GM12801 (cell line): ENCODE results near the gene PEDS1.

Experiments used
- CTCF ChIP-seq: IDR thresholded peaks from one replicate; pipeline ENCODE4 v1.5.1; 2011; ENCODE audit warnings: control low read depth; ENCODE audit not compliant: insufficient read length; ENCODE audit errors: extremely low read depth

PEDS1 gene

GRCh38 chr20:50192364-50193198 is 39.1 kb upstream of the PEDS1 start:
- TF ChIP-seq CTCF: no peak

- no peak for TF ChIP-seq CTCF
Measured at GRCh38 chr20:50191544-50192363, 38.2 kb upstream of the PEDS1 start.

- no peak for TF ChIP-seq CTCF
Measured at GRCh38 chr20:50191065-50191543, 37.6 kb upstream of the PEDS1 start.

- no peak for TF ChIP-seq CTCF
Measured at GRCh38 chr20:50190251-50191064, 36.9 kb upstream of the PEDS1 start, which contains the start of gene CEBPB. TSS of gene CEBPB (plus strand) at chr20:50190830. CDS start at chr20:50191034, 204 bp downstream.

- no peak for TF ChIP-seq CTCF
Measured at GRCh38 chr20:50189681-50190250, 36.2 kb upstream of the PEDS1 start.

- no peak for TF ChIP-seq CTCF
Measured at GRCh38 chr20:50188879-50189680, 35.6 kb upstream of the PEDS1 start.
